GM12878 (cell line): Measurements from ENCODE around the gene TPK1. TPM values are rescaled to one million over a fixed set of nuclear protein-coding genes. Genes with fewer than 3 reads are reported as not detected.

ENCODE experiments used
- BCLAF1 ChIP-seq: fragments of 450-650 bp; IDR thresholded peaks from 2 replicates; pipeline ENCODE4 v1.6.1; 2017; ENCODE audit warnings: antibody characterized with exemption, mild to moderate bottlenecking, moderate library complexity
- RELB ChIP-seq: fragments of 450-650 bp; IDR thresholded peaks from 2 replicates; pipeline ENCODE4 v1.6.1; 2017; ENCODE audit warnings: low read depth, mild to moderate bottlenecking, moderate library complexity
- ZNF592 ChIP-seq: fragments of 450-650 bp; IDR thresholded peaks from 2 replicates; pipeline ENCODE4 v1.6.1; 2017; ENCODE audit warnings: mild to moderate bottlenecking, moderate library complexity
- polyA plus RNA-seq, 11 experiments: library from polyadenylated mRNA; depleted of rRNA in 4 of 11; unstranded in 6 of 11; stranded (reverse) in 5 of 11; fragments of >200 nt; fragmentation: Nextera tagmentation in 4 of 11; fragmentation: Illumina TruSeq in 1 of 11; extraction: Ambion mirVana in 4 of 11; extraction: Trizol in 1 of 11; gene quantifications; 1 replicate in 1 of 11; 2 replicates in 10 of 11; pipeline versions ENCODE4 v1.2.1 to v1.2.3, GENCODE V29; 2011 to 2016; ENCODE audit warnings: inconsistent platforms in 2 of 11, missing spikeins in 2 of 11, low read depth in 1 of 11
- total RNA-seq, 4 experiments: library from RNA; depleted of rRNA in 3 of 4; stranded (reverse); fragments of >200 nt in 3 of 4; fragmentation: Illumina TruSeq in 1 of 4; extraction: Trizol in 1 of 4; gene quantifications; 2 replicates each; pipeline versions ENCODE4 v1.2.1 to v1.2.3, GENCODE V29; 2013 to 2021

The TPK1 gene
- total and polyA plus RNA-seq, 10 of the 15 experiments (the other 5 are each of a cell fraction or from before 2014, with no cell fraction given) = 7.1 to 19.0 (median 9.3) TPM

- TF ChIP-seq ZNF592 (no peak), BCLAF1 (no peak), RELB (no peak)
Observed at GRCh38 chr7:144517749-144518148, 318.1 kb downstream of the TPK1 start (continued).
